H1 (cell line): Measurements from ENCODE around the gene PROM2. TPM values are rescaled to one million over a fixed set of nuclear protein-coding genes. Genes with fewer than 3 reads are reported as not detected.

Experiments used
- CTCF ChIA-PET: fragments of 300-600 bp; sonication (Branson Sonifier 250); formaldehyde crosslinking; loops from one replicate; lab custom pipeline; 2021; ENCODE audit not compliant: partially characterized antibody; lab: Charles Lee
- POLR2A ChIA-PET: fragments of 300-600 bp; sonication (Branson Sonifier 250); formaldehyde crosslinking; loops from one replicate; lab custom pipeline; 2021; ENCODE audit warnings: inconsistent platforms; ENCODE audit not compliant: partially characterized antibody; lab: Charles Lee
- DNase-seq, 2 experiments: peaks; one replicate each; pipeline versions ENCODE4 v3.0.0 to v3.0.0-alpha.2; 2010 to 2022; ENCODE audit warnings: low spot score in 2 of 2, low read depth in 1 of 2, mixed read lengths in 1 of 2
- FAIRE-seq: peaks from 2 replicates; lab custom pipeline; 2011; peaks lifted over from hg19 to GRCh38; lab: Jason Lieb, UNC
- H2AFZ ChIP-seq: 2 replicates; pipeline ENCODE4 v1.8.1; 2012; ENCODE audit warnings: low read length, inconsistent platforms
- H2AK5ac ChIP-seq: 2 replicates; pipeline ENCODE4 v1.6.1; 2013; ENCODE audit warnings: low read depth, low read length
- H2BK120ac ChIP-seq: replicated peaks from 2 replicates; pipeline ENCODE3; 2013; ENCODE audit warnings: low read depth, low read length, inconsistent platforms
- H2BK12ac ChIP-seq: 2 replicates; pipeline ENCODE4 v1.6.1; 2013; ENCODE audit warnings: low read depth, low read length
- H2BK15ac ChIP-seq: 2 replicates; pipeline ENCODE4 v1.6.1; 2013; ENCODE audit warnings: low read length
- H2BK20ac ChIP-seq: 2 replicates; pipeline ENCODE4 v1.6.1; 2013; ENCODE audit warnings: low read length
- H2BK5ac ChIP-seq: 2 replicates; pipeline ENCODE4 v1.6.1; 2013; ENCODE audit warnings: low read depth, low read length
- H3K14ac ChIP-seq: 2 replicates; pipeline ENCODE4 v1.6.1; 2013; ENCODE audit warnings: inconsistent platforms; ENCODE audit not compliant: insufficient read length
- H3K18ac ChIP-seq: 2 replicates; pipeline ENCODE4 v1.6.1; 2013; ENCODE audit warnings: low read length; ENCODE audit errors: extremely low read depth
- H3K23ac ChIP-seq: 2 replicates; pipeline ENCODE4 v1.6.1; 2013; ENCODE audit warnings: inconsistent platforms; ENCODE audit not compliant: insufficient read length
- H3K23me2 ChIP-seq: 2 replicates; pipeline ENCODE4 v1.6.1; 2013; ENCODE audit warnings: low read depth, low read length
- H3K27ac ChIP-seq: 2 replicates; pipeline ENCODE4 v1.6.1; 2011; ENCODE audit warnings: low read depth, low read length, inconsistent platforms
- H3K27me3 ChIP-seq, 4 experiments: replicated peaks in 1 of 4; 1 replicate in 1 of 4; 2 replicates in 3 of 4; pipeline versions ENCODE4 v1.6.1 to v1.8.1; 2011 to 2013; ENCODE audit warnings: low read length in 3 of 4, mild to moderate bottlenecking in 3 of 4, inconsistent platforms in 2 of 4, mixed read lengths in 2 of 4, moderate library complexity in 1 of 4; ENCODE audit not compliant: control insufficient read depth in 3 of 4, insufficient read depth in 3 of 4; ENCODE audit errors: extremely low read depth in 1 of 4
- H3K36me3 ChIP-seq, 4 experiments: 2 replicates each; pipeline versions ENCODE4 v1.6.1 to v1.8.1; 2011 to 2013; ENCODE audit warnings: mild to moderate bottlenecking in 4 of 4, low read length in 3 of 4, moderate library complexity in 2 of 4, control low read depth in 1 of 4, inconsistent platforms in 1 of 4; ENCODE audit not compliant: insufficient read depth in 4 of 4, control insufficient read depth in 2 of 4
- H3K4ac ChIP-seq: replicated peaks from 2 replicates; pipeline ENCODE3; 2013; ENCODE audit warnings: low read length, low read depth, mixed read lengths, inconsistent platforms; ENCODE audit not compliant: insufficient read length
- H3K4me1 ChIP-seq, 4 experiments: replicated peaks in 1 of 4; 1 replicate in 1 of 4; 2 replicates in 3 of 4; pipeline versions ENCODE4 v1.6.1 to v1.8.1; 2011 to 2013; ENCODE audit warnings: low read length in 3 of 4, inconsistent platforms in 2 of 4, mixed read lengths in 1 of 4; ENCODE audit not compliant: insufficient read depth in 4 of 4, control insufficient read depth in 3 of 4
- H3K4me2 ChIP-seq, 2 experiments: 2 replicates each; pipeline versions ENCODE4 v1.6.1 to v1.8.1; 2011 to 2013; ENCODE audit warnings: low read depth in 2 of 2, low read length in 2 of 2, control low read depth in 1 of 2, inconsistent platforms in 1 of 2, mild to moderate bottlenecking in 1 of 2; ENCODE audit not compliant: insufficient read depth in 1 of 2
- H3K4me3 ChIP-seq, 4 experiments: fragments of 200-600, 300-600 bp in 1 of 4; sonication (generic), shearing (Covaris generic), sonication (Bioruptor Twin) in 1 of 4; 2 replicates each; pipeline versions ENCODE4 v1.5.1 to v1.8.1; 2011 to 2016; ENCODE audit warnings: low read length in 4 of 4, low read depth in 3 of 4, control low read depth in 2 of 4, inconsistent platforms in 2 of 4, mild to moderate bottlenecking in 2 of 4, mixed read lengths in 1 of 4, moderate library complexity in 1 of 4; ENCODE audit not compliant: insufficient read depth in 2 of 4; ENCODE audit errors: extremely low read depth in 1 of 4
- H3K56ac ChIP-seq: replicated peaks from 2 replicates; pipeline ENCODE3; 2013; ENCODE audit warnings: low read depth, mild to moderate bottlenecking, mixed read lengths, low read length, inconsistent platforms; ENCODE audit not compliant: insufficient read length
- H3K79me1 ChIP-seq: 2 replicates; pipeline ENCODE4 v1.6.1; 2013; ENCODE audit warnings: low read depth, low read length, control low read depth
- H3K79me2 ChIP-seq, 2 experiments: 2 replicates each; pipeline versions ENCODE4 v1.6.1 to v1.8.1; 2012 to 2013; ENCODE audit warnings: low read length in 2 of 2, mild to moderate bottlenecking in 2 of 2, inconsistent platforms in 1 of 2; ENCODE audit not compliant: insufficient read depth in 2 of 2, control insufficient read depth in 1 of 2
- H3K9ac ChIP-seq, 4 experiments: replicated peaks in 1 of 4; 1 replicate in 1 of 4; 2 replicates in 3 of 4; pipeline versions ENCODE4 v1.6.1 to v1.8.1; 2011 to 2013; ENCODE audit warnings: low read depth in 3 of 4, low read length in 3 of 4, control low read depth in 2 of 4, mild to moderate bottlenecking in 2 of 4, moderate library complexity in 2 of 4, inconsistent platforms in 1 of 4; ENCODE audit errors: extremely low read depth in 1 of 4
- H3K9me3 ChIP-seq, 2 experiments: 2 replicates each; pipeline versions ENCODE4 v1.6.1 to v1.8.1; 2012 to 2013; ENCODE audit warnings: mild to moderate bottlenecking in 2 of 2, moderate library complexity in 2 of 2, control low read depth in 1 of 2, inconsistent platforms in 1 of 2, low read depth in 1 of 2, low read length in 1 of 2, mixed read lengths in 1 of 2; ENCODE audit not compliant: insufficient read depth in 2 of 2
- H4K20me1 ChIP-seq, 2 experiments: replicated peaks in 1 of 2; 2 replicates each; pipeline versions ENCODE3 to v1.8.1; 2011 to 2013; ENCODE audit warnings: inconsistent platforms in 2 of 2, low read length in 2 of 2, mild to moderate bottlenecking in 1 of 2; ENCODE audit not compliant: insufficient read depth in 2 of 2, control insufficient read depth in 1 of 2
- H4K5ac ChIP-seq: 2 replicates; pipeline ENCODE4 v1.6.1; 2013; ENCODE audit warnings: low read length, low read depth, mixed read lengths, inconsistent platforms; ENCODE audit not compliant: insufficient read length
- H4K8ac ChIP-seq: 2 replicates; pipeline ENCODE4 v1.8.0; 2013; ENCODE audit warnings: mild to moderate bottlenecking, moderate library complexity, low read length, inconsistent platforms; ENCODE audit not compliant: insufficient read depth; ENCODE audit errors: extremely low read depth
- H4K91ac ChIP-seq: replicated peaks from 2 replicates; pipeline ENCODE3; 2013; ENCODE audit warnings: low read length, mixed read lengths, inconsistent platforms; ENCODE audit not compliant: insufficient read length
- POLR2AphosphoS5 ChIP-seq: IDR thresholded peaks from 2 replicates; pipeline ENCODE4 v1.6.1; 2011; ENCODE audit warnings: low read depth, low read length
- WGBS, 2 experiments: shearing (Covaris generic) in 1 of 2; methylation state at CpG; one replicate each; pipeline versions ENCODE4 v1.1.6 to v1.1.7; 2013 to 2015; ENCODE audit warnings: low lambda C conversion rate in 2 of 2, mixed read lengths in 2 of 2, inconsistent platforms in 1 of 2, low coverage in 1 of 2, missing lambda C conversion rate in 1 of 2; ENCODE audit not compliant: insufficient replicate concordance in 2 of 2, insufficient coverage in 1 of 2, insufficient read length in 1 of 2; ENCODE audit errors: extremely low coverage in 1 of 2, missing lambda C conversion rate in 1 of 2; 5-methylcytosine and 5-hydroxymethylcytosine counted together
- polyA plus RNA-seq, 7 experiments: library from polyadenylated mRNA; depleted of rRNA in 3 of 7; stranded (reverse) in 5 of 7; unstranded in 2 of 7; fragments of >200 nt in 5 of 7; fragments of 200-250 nt in 2 of 7; gene quantifications; 1 replicate in 5 of 7; 2 replicates in 1 of 7; 4 replicates in 1 of 7; pipeline versions ENCODE4 v1.2.1 to v1.2.3, GENCODE V29; 2011 to 2013; ENCODE audit warnings: missing spikeins in 2 of 7, mixed read lengths in 2 of 7
- total RNA-seq: library from RNA; stranded (reverse); fragmentation: NEBNext Ultra II Directional; extraction: Animal tissue kit (Norgen Biotek cat#: 25700); gene quantifications from 2 replicates; pipeline ENCODE4 v1.2.1, GENCODE V29; 2021

The PROM2 gene
- total and polyA plus RNA-seq, 2 of the 8 experiments (the other 6 are each of a cell fraction or from before 2014, with no cell fraction given), result 1.6 to 3.8 TPM

- Histone ChIP-seq H3K18ac (no peak overlapping the region), H3K4me2 (no peak overlapping the region), H3K14ac (no peak overlapping the region), H3K79me1 (no peaks in the 10 kb centered on the region), H3K79me2 (no peaks in the 10 kb centered on the region), H2BK120ac (no peak overlapping the region), H2AFZ (no peak overlapping the region), H4K20me1 (no peaks in the 10 kb centered on the region), H2AK5ac (no peak overlapping the region), H3K36me3 (no peaks in the 10 kb centered on the region), H2BK20ac (no peak overlapping the region), H4K5ac (no peak overlapping the region), H2BK5ac (no peak overlapping the region), H3K27ac (no peak overlapping the region), H3K4me1 (peaks cover 0 to 11% (median 0%) of the 10 kb centered on the region in 4 experiments; a peak in 1 of 7 replicates), H3K23ac (no peak overlapping the region), H3K27me3 (no peaks in the 10 kb centered on the region), H3K9ac (no peak overlapping the region), H2BK12ac (no peak overlapping the region), H3K4ac (no peak overlapping the region), H4K91ac (no peak overlapping the region), H2BK15ac (no peak overlapping the region), H3K23me2 (no peaks in the 10 kb centered on the region), H3K9me3 (peaks cover 60 to 95% of the 10 kb centered on the region in 2 experiments), H3K4me3 (no peak overlapping the region), H3K56ac (no peak overlapping the region), H4K8ac (no peak overlapping the region)
- no peak for DNase-seq
- no peak for FAIRE-seq
- no peak for TF ChIP-seq POLR2AphosphoS5
- ChIA-PET CTCF (no interaction called here), POLR2A (no interaction called here)
- 81% methylated on average over 8 of the region's 9 CpGs; no CpG with 5 or more reads in 1 of the 2 experiments for WGBS, 2 experiments
Measured at GRCh38 chr2:95292623-95293260, 18.5 kb downstream of the PROM2 start.
